Heart right ventricle (tissue), 16 donors: ENCODE measurements around the gene TMED8. TPM values are rescaled to one million over a fixed set of nuclear protein-coding genes. Genes with fewer than 3 reads are reported as not detected.
A peak's percentile ranks its signal among the peaks of the same experiment; 100 is the strongest.
"Not testable (repeated sequence)": the region's sequence is repeated elsewhere in the genome, so short reads cannot be mapped to it uniquely, and the experiment has no call there.

ENCODE experiments used
- ATAC-seq, 8 donors: fragments of 200-7000 bp; cut with Tn5 transposase; one replicate each; pipeline ENCODE4 v1.9.1; 2020; ENCODE audit warnings: mild to moderate bottlenecking in 8 of 8, moderate library complexity in 8 of 8, moderate number of reproducible peaks in 1 of 8
- DNase-seq, 2 donors: peaks; one replicate each; pipeline ENCODE4 v3.0.0-alpha.2; 2020
- H3K27ac ChIP-seq, 10 donors: fragments of 200-600 bp; sonication (generic) in 2 of 10; one replicate each; pipeline versions ENCODE4 v1.5.0 to v1.8.0; 2020 to 2022; ENCODE audit warnings: mild to moderate bottlenecking in 3 of 10
- H3K27me3 ChIP-seq, 7 donors: fragments of 200-600 bp; one replicate each; pipeline ENCODE4 v1.8.0; 2021 to 2022; ENCODE audit warnings: mild to moderate bottlenecking in 2 of 7
- H3K36me3 ChIP-seq, 9 donors: fragments of 200-600 bp; sonication (generic) in 1 of 9; one replicate each; pipeline versions ENCODE4 v1.5.0 to v1.8.0; 2020 to 2022; ENCODE audit warnings: mild to moderate bottlenecking in 2 of 9
- H3K4me1 ChIP-seq, 9 donors: fragments of 200-600 bp; sonication (generic) in 1 of 9; one replicate each; pipeline versions ENCODE4 v1.5.0 to v1.8.0; 2020 to 2022; ENCODE audit warnings: mild to moderate bottlenecking in 4 of 9
- H3K4me3 ChIP-seq, 10 donors: fragments of 200-600 bp; sonication (generic) in 2 of 10; one replicate each; pipeline versions ENCODE4 v1.5.0 to v1.8.0; 2020 to 2022; ENCODE audit warnings: mild to moderate bottlenecking in 7 of 10, moderate library complexity in 2 of 10
- H3K9me3 ChIP-seq, 11 donors: fragments of 200-600 bp in 10 of 11; sonication (generic) in 2 of 11; one replicate each; pipeline versions ENCODE4 v1.5.0 to v1.8.0; 2013 to 2022; ENCODE audit warnings: mild to moderate bottlenecking in 2 of 11, control low read depth in 1 of 11, moderate library complexity in 1 of 11
- WGBS, 2 donors: extraction: QIAGEN DNeasy Blood & Tissue Kit; methylation state at CpG; one replicate each; pipeline ENCODE4 v1.1.7; 2013; ENCODE audit warnings: inconsistent platforms in 1 of 2; 5-methylcytosine and 5-hydroxymethylcytosine counted together
- intact Hi-C, 10 donors: fragments of 100-400 bp; cut with DNase I; formaldehyde crosslinking; loops; one replicate each; pipeline versions ENCODE4 v1.11.1 to v1.14.2; 2022
- polyA plus RNA-seq, 2 donors: library from polyadenylated mRNA; stranded (reverse); fragments of 200-250 nt; gene quantifications; one replicate each; pipeline ENCODE4 v1.2.3, GENCODE V29; 2013
- total RNA-seq, 10 donors: library from RNA; stranded (reverse); fragmentation: NEBNext Ultra II Directional in 3 of 10; extraction: Animal tissue kit (Norgen Biotek cat#: 25700) in 3 of 10; gene quantifications; one replicate each; pipeline versions ENCODE4 v1.2.1 to v1.2.4, GENCODE V29; 2021 to 2023
- TF ChIP-seq, protein P1 (sequence below), 9 donors: fragments of 200-600 bp; sonication (generic) in 2 of 9; IDR thresholded peaks; one replicate each; pipeline versions ENCODE4 v1.5.0 to v1.8.0; 2021 to 2022; ENCODE audit warnings: antibody characterized with exemption in 9 of 9, mild to moderate bottlenecking in 5 of 9, moderate library complexity in 1 of 9
- donor health status: Arrhythmogenic right ventricular cardiomyopathy.
- donor health status: ischemic (EF 13 %, LVEDD 7.1; RV severe dilation, severe dysfunction).
- donor health status: healthy with polysubstance abuse.
- donor health status: DM: no; HTN: yes; CAD: no.
- donor health status: DM: no; HTN: no; CAD: no.
- donor health status: ischemic (EF 25% LVEDD 6.9; RV normal size, moderate dysfunction).
- donor health status: ischemic (EF 25% LVEDD 5.7; RV mildly dilated, moderate dysfunction).
- donor health status: healthy.
- donor health status: DM: yes; HTN: yes; CAD: no.
- donor health status: Ischemic cardiomyopathy.
- donor health status: ischemic (EF 35%, LVEDD 5.7; RV mildly dilated, moderate dysfunction).
- donor health status: nonischemic (EF 11% LVEDD 7.7; RV severe dilation, severe dysfunction).
- donor health status: DM: yes; HTN: yes; CAD: no.
- donor health status: PGD.
- donor health status: ischemic (EF 29% LVEDD 5.4; RV normal size, mild dysfunction).
- donor health status: nonischemic (EF 23%, LVEDD 6.1; RV moderate dilation, normal function).

TMED8 gene
- total and polyA plus RNA-seq, 12 donors = 1.8 to 8.7 (median 6.8) TPM

DNA sequence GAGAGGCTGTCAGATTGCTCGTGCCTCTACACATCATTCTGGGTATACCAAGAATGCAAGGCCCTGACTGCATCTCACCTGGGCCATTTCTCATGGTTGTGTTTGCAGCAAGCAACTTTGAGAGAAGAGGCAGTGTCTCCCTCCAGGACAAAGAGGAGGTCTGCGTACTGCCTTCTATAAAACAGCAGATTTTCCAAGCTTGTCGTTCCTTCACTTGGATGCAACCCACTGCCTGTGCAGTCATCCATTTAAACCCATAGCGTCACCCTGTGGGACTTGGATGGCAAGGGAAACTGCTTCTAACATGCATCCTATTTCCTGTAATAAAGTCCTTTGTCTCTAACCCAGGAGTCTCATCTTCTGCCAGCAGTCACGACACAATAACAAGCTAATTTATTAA, 57.5 kb downstream of the TMED8 start:
- peaks cover 0 to 54% (median 28%) of the 10 kb centered on the region in 9 donors for H3K4me1 ChIP-seq
- DNase-seq = no peak

DNA sequence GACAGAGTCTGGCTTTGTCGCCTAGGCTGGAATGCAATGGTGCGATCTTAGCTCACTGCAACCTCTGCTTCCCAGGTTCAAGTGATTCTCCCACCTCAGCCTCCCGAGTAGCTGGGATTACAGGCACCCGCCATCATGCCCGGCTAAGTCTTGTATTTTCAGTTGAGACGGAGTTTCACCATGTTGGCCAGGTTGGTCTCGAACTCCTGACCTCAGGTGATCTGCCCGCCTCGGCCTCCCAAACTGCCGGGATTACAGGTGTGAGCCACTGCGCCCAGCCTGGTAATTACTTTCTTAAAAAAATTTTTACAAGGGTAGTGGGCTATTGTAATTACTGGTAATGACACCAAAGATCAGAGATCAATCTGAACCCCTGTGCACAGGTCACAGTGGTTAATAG, 58.1 kb downstream of the TMED8 start:
- H3K27me3 ChIP-seq, H3K4me3 ChIP-seq, H3K36me3 ChIP-seq, DNase-seq, H3K27ac ChIP-seq, H3K9me3 ChIP-seq, ATAC-seq: not testable (repeated sequence)
- H3K4me1 ChIP-seq = peaks cover 0 to 60% (median 35%) of the 10 kb centered on the region in 9 donors
- 96 to 97% methylated on average over 11 of the region's 11 CpGs for WGBS, 2 donors
- intact Hi-C loops = loop anchor here (5.0 to 10.0 kb wide), 8 partner anchors 164 to 446 kb away; no protein-coding TSS in a partner anchor

More for the DNA sequence above, 57.5 kb downstream of the TMED8 start:
- TF ChIP-seq, protein P1, sequence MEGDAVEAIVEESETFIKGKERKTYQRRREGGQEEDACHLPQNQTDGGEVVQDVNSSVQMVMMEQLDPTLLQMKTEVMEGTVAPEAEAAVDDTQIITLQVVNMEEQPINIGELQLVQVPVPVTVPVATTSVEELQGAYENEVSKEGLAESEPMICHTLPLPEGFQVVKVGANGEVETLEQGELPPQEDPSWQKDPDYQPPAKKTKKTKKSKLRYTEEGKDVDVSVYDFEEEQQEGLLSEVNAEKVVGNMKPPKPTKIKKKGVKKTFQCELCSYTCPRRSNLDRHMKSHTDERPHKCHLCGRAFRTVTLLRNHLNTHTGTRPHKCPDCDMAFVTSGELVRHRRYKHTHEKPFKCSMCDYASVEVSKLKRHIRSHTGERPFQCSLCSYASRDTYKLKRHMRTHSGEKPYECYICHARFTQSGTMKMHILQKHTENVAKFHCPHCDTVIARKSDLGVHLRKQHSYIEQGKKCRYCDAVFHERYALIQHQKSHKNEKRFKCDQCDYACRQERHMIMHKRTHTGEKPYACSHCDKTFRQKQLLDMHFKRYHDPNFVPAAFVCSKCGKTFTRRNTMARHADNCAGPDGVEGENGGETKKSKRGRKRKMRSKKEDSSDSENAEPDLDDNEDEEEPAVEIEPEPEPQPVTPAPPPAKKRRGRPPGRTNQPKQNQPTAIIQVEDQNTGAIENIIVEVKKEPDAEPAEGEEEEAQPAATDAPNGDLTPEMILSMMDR (IDR thresholded peaks at IDR 0.05) = no peak
- Histone ChIP-seq H3K4me3 (peak overlapping the region in 2 of 10 donors; percentile 84 to 86), H3K27me3 (no peaks in the 10 kb centered on the region), H3K36me3 (no peaks in the 10 kb centered on the region), H3K27ac (no peak overlapping the region), H3K9me3 (no peaks in the 10 kb centered on the region)
- 46 to 64% methylated on average over 5 of the region's 5 CpGs for WGBS, 2 donors
- intact Hi-C loops = loop anchor here (5.0 to 10.0 kb wide), 8 partner anchors 165 to 447 kb away; no protein-coding TSS in a partner anchor
- ATAC-seq = no peak

DNA sequence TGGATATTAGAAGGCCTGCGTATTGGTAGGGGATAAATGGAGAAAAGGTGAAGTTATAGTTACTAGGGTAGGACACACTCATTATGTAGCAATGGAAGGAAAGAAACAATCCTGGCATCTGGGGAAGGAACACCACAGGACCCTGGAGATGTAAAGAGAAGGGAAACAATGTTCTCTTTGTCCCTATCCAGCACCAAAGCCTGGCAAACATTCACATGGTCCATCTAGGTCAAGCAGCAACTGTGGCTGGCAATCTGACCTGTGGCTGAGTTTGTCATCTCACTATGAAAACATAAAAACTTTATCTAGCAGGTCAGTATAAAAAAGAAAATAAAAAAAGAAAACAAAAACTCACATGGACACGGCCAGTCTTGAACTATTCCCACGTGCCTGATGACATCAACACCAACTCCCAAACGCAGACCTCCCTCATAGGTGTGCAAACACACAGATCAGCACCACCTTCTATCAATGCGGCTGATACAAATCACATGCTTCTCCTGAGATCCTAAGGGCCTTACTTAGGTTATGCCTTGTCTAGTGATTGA, 58.8 kb downstream of the TMED8 start:
- ATAC-seq = no peak

DNA sequence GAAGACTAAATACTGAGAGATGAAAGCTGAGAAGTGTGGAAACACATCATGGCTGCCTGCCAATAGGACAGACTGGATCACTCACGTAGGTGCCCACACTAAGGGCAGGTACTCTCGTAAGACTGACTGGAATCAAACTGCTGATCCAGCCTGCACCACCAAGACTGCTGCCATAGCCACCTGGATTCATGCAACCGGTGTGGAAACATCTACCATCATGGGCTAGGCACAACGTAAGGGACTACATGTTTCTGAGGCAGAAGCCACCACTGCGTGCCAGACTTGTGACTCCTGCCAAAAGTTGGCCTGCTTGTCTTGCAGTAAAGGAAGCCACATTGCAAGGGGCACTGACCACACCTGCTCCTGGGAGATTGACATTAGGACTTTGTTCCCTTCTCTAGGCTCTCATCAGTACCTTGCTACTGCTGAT, 60.0 kb downstream of the TMED8 start:
- peaks cover 0 to 64% (median 29%) of the 10 kb centered on the region in 9 donors for H3K4me1 ChIP-seq
- WGBS, 2 donors = 63 to 73% methylated on average over 5 of the region's 5 CpGs

More for the DNA sequence above, 58.8 kb downstream of the TMED8 start:
- no peaks in the 10 kb centered on the region for H3K9me3 ChIP-seq
- no peak for DNase-seq
- peaks cover 0 to 67% (median 37%) of the 10 kb centered on the region in 9 donors for H3K4me1 ChIP-seq
- intact Hi-C loops = loop anchor here (5.0 to 10.0 kb wide), 8 partner anchors 163 to 446 kb away; no protein-coding TSS in a partner anchor
- WGBS, 2 donors = 81 to 82% methylated on average over 5 of the region's 5 CpGs
- TF ChIP-seq, protein P1 (IDR thresholded peaks at IDR 0.05) = no peak
- no peak overlapping the region for H3K27ac ChIP-seq
- H3K4me3 ChIP-seq = no peak overlapping the region
- H3K27me3 ChIP-seq = no peaks in the 10 kb centered on the region
- H3K36me3 ChIP-seq = no peaks in the 10 kb centered on the region

More for the DNA sequence above, 60.0 kb downstream of the TMED8 start:
- no peaks in the 10 kb centered on the region for H3K27me3 ChIP-seq
- no peak for DNase-seq
- H3K9me3 ChIP-seq = no peaks in the 10 kb centered on the region
- H3K27ac ChIP-seq = no peak overlapping the region
- intact Hi-C loops = loop anchor here (1.0 to 10.0 kb wide), 10 partner anchors 162 to 445 kb away; no protein-coding TSS in a partner anchor
- H3K36me3 ChIP-seq = no peaks in the 10 kb centered on the region
- no peak overlapping the region for H3K4me3 ChIP-seq
- ATAC-seq = no peak
- TF ChIP-seq, protein P1 (IDR thresholded peaks at IDR 0.05) = no peak
